Esophagus muscularis mucosa (tissue), 4 donors: ENCODE measurements around the gene PLEKHH2. TPM values are rescaled to one million over a fixed set of nuclear protein-coding genes. Genes with fewer than 3 reads are reported as not detected.

Source experiments
- DNase-seq: peaks from one replicate; pipeline ENCODE4 v3.0.0-alpha.2; 2017; ENCODE audit errors: extremely low spot score
- H3K27ac ChIP-seq, 4 donors: fragments of 200-600 bp; sonication (generic); replicated peaks in 1 of 4; 1 replicate in 3 of 4; 2 replicates in 1 of 4; pipeline ENCODE4 v1.5.1; 2016 to 2019; ENCODE audit warnings: mild to moderate bottlenecking in 1 of 4
- H3K27me3 ChIP-seq, 4 donors: fragments of 200-600 bp; sonication (generic); one replicate each; pipeline versions ENCODE4 v1.5.1 to v1.6.0; 2016 to 2019
- H3K36me3 ChIP-seq, 4 donors: fragments of 200-600 bp; sonication (generic); one replicate each; pipeline ENCODE4 v1.5.1; 2016 to 2019
- H3K4me1 ChIP-seq, 4 donors: fragments of 200-600 bp; sonication (generic); one replicate each; pipeline ENCODE4 v1.5.1; 2016 to 2019
- H3K4me3 ChIP-seq, 4 donors: fragments of 200-600 bp; sonication (generic); 1 replicate in 2 of 4; 2 replicates in 2 of 4; pipeline ENCODE4 v1.5.1; 2016 to 2019; ENCODE audit warnings: mild to moderate bottlenecking in 4 of 4, moderate library complexity in 1 of 4
- H3K9me3 ChIP-seq, 4 donors: fragments of 200-600 bp; sonication (generic); 1 replicate in 3 of 4; 2 replicates in 1 of 4; pipeline ENCODE4 v1.5.1; 2016 to 2019
- EP300 ChIP-seq: sonication (generic); formaldehyde crosslinking; IDR thresholded peaks from one replicate; pipeline ENCODE4 v1.6.1; 2017; ENCODE audit warnings: antibody characterized with exemption
- POLR2A ChIP-seq: fragments of 450-650 bp; IDR thresholded peaks from one replicate; pipeline ENCODE4 v1.6.1; 2017; ENCODE audit warnings: antibody characterized with exemption, moderate library complexity, mild to moderate bottlenecking, low read depth
- POLR2AphosphoS5 ChIP-seq, 2 donors: sonication (generic); formaldehyde crosslinking; IDR thresholded peaks; one replicate each; pipeline ENCODE4 v1.6.1; 2017; ENCODE audit warnings: antibody characterized with exemption in 2 of 2
- whole genome bisulfite sequencing: methylation state at CpG from one replicate; pipeline ENCODE4 v1.1.5; 2018; 5-methylcytosine and 5-hydroxymethylcytosine counted together
- intact Hi-C: fragments of 100-400 bp; cut with DNase I; formaldehyde crosslinking; loops from one replicate; pipeline ENCODE4 v1.15.1; 2023
- total RNA-seq, 4 donors: library from RNA; depleted of rRNA; stranded (reverse); fragments of >200 nt; gene quantifications; one replicate each; pipeline versions ENCODE4 v1.1.0 to v1.2.1, GENCODE V29; 2016
- TF ChIP-seq, protein P1 (sequence below), 3 experiments: fragments of 200-600 bp in 2 of 3; fragments of 450-650 bp in 1 of 3; sonication (generic) in 2 of 3; IDR thresholded peaks; one replicate each; pipeline ENCODE4 v1.5.1; 2017 to 2019; ENCODE audit warnings: antibody characterized with exemption in 3 of 3, mild to moderate bottlenecking in 2 of 3, moderate library complexity in 1 of 3

The PLEKHH2 gene
- total RNA-seq, 4 donors from 2014 or later: 20.3 to 32.4 (median 25.1) TPM

DNA sequence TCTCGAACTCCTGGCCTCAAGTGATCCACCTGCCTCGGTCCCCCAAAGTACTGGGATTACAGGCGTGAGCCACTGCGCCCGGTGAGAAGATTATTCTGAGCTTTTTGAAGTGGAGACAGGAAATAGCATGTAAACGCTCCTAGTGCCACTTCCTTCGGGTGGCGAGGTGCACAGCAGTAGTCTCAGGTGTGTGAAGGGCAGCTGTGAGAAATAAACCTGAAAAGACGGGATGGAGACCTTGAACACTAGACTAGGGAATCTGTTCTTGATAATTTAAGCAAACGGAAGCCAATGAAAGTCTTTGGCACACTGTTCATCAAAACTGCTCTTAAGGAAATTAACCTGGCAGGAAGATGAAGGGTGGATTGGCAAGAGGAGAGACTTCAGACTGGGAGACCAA, 439 bp upstream of the PLEKHH2 start:
- WGBS: 35% methylated on average over 10 of the region's 10 CpGs
- TF ChIP-seq, protein P1, sequence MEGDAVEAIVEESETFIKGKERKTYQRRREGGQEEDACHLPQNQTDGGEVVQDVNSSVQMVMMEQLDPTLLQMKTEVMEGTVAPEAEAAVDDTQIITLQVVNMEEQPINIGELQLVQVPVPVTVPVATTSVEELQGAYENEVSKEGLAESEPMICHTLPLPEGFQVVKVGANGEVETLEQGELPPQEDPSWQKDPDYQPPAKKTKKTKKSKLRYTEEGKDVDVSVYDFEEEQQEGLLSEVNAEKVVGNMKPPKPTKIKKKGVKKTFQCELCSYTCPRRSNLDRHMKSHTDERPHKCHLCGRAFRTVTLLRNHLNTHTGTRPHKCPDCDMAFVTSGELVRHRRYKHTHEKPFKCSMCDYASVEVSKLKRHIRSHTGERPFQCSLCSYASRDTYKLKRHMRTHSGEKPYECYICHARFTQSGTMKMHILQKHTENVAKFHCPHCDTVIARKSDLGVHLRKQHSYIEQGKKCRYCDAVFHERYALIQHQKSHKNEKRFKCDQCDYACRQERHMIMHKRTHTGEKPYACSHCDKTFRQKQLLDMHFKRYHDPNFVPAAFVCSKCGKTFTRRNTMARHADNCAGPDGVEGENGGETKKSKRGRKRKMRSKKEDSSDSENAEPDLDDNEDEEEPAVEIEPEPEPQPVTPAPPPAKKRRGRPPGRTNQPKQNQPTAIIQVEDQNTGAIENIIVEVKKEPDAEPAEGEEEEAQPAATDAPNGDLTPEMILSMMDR (IDR thresholded peaks at IDR 0.05): no peak
- no peak for TF ChIP-seq EP300
- no peak for TF ChIP-seq POLR2A
- no peak for TF ChIP-seq POLR2AphosphoS5 (IDR thresholded peaks at IDR 0.05)
- H3K36me3 ChIP-seq: no peaks in the 10 kb centered on the region
- H3K4me3 ChIP-seq: peak overlapping the region; percentile 80 to 98 (median 90)
- no peaks in the 10 kb centered on the region for H3K27me3 ChIP-seq
- H3K9me3 ChIP-seq: peaks cover 0 to 4% (median 0%) of the 10 kb centered on the region in 4 donors
- intact Hi-C loops: no loop called here
- DNase-seq: no peak
- peak overlapping the region; percentile 80 to 87 (median 85) for H3K27ac ChIP-seq
- H3K4me1 ChIP-seq: peaks cover 5 to 17% (median 15%) of the 10 kb centered on the region in 4 donors

DNA sequence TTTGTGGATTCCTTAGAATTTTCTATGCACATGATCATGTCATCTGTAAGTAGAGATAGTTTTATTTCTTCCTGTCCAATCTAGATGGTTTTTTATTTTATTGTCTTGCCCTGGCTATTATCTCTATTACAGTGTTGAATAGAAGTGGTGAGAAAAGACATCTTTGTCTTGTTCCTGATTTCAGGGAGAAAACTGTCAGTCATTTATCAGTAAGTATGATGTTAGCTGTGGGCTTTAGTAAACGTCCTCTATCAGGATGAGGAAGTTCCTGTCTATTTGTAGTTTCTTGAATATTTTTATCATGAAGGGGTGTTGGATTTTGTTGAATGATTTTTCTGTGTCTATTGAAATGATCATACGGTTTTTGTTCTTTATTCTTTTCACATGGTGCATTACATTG, 5.3 kb downstream of the PLEKHH2 start:
- H3K9me3 ChIP-seq: peaks cover 0 to 4% (median 0%) of the 10 kb centered on the region in 4 donors
- H3K36me3 ChIP-seq: no peaks in the 10 kb centered on the region
- H3K4me3 ChIP-seq: no peak overlapping the region
- peaks cover 0 to 7% (median 0%) of the 10 kb centered on the region in 4 donors for H3K4me1 ChIP-seq
- 56% methylated on average over 2 of the region's 2 CpGs for WGBS
- H3K27ac ChIP-seq: no peak overlapping the region
- H3K27me3 ChIP-seq: no peaks in the 10 kb centered on the region
- intact Hi-C loops: no loop called here
- DNase-seq: no peak
- TF ChIP-seq POLR2A: no peak
- TF ChIP-seq EP300: no peak
- TF ChIP-seq, protein P1 (IDR thresholded peaks at IDR 0.05): no peak
- TF ChIP-seq POLR2AphosphoS5 (IDR thresholded peaks at IDR 0.05): no peak

DNA sequence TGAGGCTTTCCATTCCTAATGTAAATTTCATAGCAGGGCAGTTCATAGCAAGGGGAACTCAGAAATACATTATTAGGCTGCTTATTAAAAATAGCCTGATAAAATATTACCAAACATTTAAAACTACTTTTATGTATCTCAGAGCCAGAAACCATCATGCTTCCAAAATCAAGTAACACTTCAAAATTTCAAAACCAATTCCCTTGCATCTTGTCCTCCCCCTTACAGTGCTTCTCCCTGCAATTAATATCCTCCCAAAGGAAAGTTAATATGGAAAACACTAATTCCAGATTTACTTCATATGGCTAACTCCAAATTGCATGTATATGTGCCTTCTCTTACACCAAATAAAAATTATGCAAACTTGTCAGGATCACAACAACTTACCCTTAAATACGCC, 6.6 kb downstream of the PLEKHH2 start:
- WGBS: 93% methylated on average over 1 of the region's 1 CpG
- H3K9me3 ChIP-seq: peaks cover 0 to 4% (median 0%) of the 10 kb centered on the region in 4 donors
- H3K4me1 ChIP-seq: peaks cover 0 to 7% (median 1%) of the 10 kb centered on the region in 4 donors
- intact Hi-C loops: no loop called here
- TF ChIP-seq, protein P1 (IDR thresholded peaks at IDR 0.05): no peak
- TF ChIP-seq EP300 (no peak), POLR2A (no peak), POLR2AphosphoS5 (IDR thresholded peaks at IDR 0.05) (no peak)
- no peaks in the 10 kb centered on the region for H3K36me3 ChIP-seq
- no peak overlapping the region for H3K27ac ChIP-seq
- DNase-seq: no peak
- no peak overlapping the region for H3K4me3 ChIP-seq
- no peaks in the 10 kb centered on the region for H3K27me3 ChIP-seq

DNA sequence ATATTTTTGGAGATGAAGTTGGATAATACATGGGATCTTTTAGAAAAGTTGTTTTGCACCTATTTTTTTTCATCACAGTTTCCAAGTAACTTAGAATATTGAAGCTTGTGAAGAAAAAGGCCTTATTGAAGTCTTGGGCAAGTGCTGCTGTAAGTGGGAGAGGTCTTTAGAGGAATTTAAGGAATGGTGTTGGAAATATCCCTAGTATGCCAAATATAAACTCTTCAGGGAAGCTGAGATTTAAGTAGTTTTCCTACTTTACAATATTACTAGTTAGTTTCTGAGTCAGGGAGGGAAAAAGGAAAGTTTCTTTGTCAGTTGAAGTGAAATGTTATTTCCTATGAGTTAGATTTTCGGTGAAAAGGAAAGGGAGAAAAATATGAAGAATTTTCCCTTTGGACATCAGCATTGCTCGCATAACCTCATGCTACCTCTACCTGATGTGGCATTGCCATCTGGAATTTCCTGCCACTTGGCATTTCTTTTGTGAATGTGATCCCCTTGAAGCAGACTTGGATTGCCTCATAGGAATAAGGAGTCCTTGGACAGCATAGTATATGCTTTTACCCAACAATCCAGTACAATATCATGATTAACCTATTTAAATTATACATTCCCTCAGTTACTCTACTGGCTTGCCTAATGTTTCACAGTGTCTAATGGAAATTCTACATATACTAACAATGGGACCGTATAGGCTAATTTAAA, 12.1 kb downstream of the PLEKHH2 start:
- DNase-seq: no peak
- Histone ChIP-seq H3K4me1 (peaks cover 0 to 15% (median 13%) of the 10 kb centered on the region in 4 donors), H3K4me3 (no peak overlapping the region), H3K27ac (peak overlapping the region; percentile 2 to 62 (median 16)), H3K27me3 (no peaks in the 10 kb centered on the region), H3K9me3 (no peaks in the 10 kb centered on the region), H3K36me3 (no peaks in the 10 kb centered on the region)
- intact Hi-C loops: no loop called here
- WGBS: 82% methylated on average over 3 of the region's 3 CpGs
- TF ChIP-seq, protein P1 (IDR thresholded peaks at IDR 0.05): no peak
- TF ChIP-seq POLR2AphosphoS5 (IDR thresholded peaks at IDR 0.05): no peak
- TF ChIP-seq EP300: no peak
- TF ChIP-seq POLR2A: no peak
